Upper lobe of left lung (tissue), 6 donors: ENCODE measurements around the gene RPS5. TPM values are rescaled to one million over a fixed set of nuclear protein-coding genes. Genes with fewer than 3 reads are reported as not detected.

Experiments used
- ATAC-seq, 2 donors: fragments of 200-7000 bp; cut with Tn5 transposase; one replicate each; pipeline ENCODE4 v1.9.1; 2022; ENCODE audit warnings: mild to moderate bottlenecking in 2 of 2, moderate library complexity in 2 of 2; ENCODE audit not compliant: low FRiP score in 2 of 2
- DNase-seq, 2 donors: peaks; one replicate each; pipeline ENCODE4 v3.0.0-alpha.2; 2019 to 2020
- H3K27ac ChIP-seq, 4 donors: fragments of 200-600 bp; sonication (generic); one replicate each; pipeline ENCODE4 v1.5.1; 2016 to 2019
- H3K27me3 ChIP-seq, 4 donors: fragments of 200-600 bp; sonication (generic); one replicate each; pipeline ENCODE4 v1.5.1; 2017 to 2019
- H3K36me3 ChIP-seq, 4 donors: fragments of 200-600 bp; sonication (generic); one replicate each; pipeline ENCODE4 v1.5.1; 2016 to 2019
- H3K4me1 ChIP-seq, 4 donors: fragments of 200-600 bp; sonication (generic); one replicate each; pipeline ENCODE4 v1.5.1; 2018 to 2019
- H3K4me3 ChIP-seq, 4 donors: fragments of 200-600 bp; sonication (generic); one replicate each; pipeline ENCODE4 v1.5.1; 2017 to 2019; ENCODE audit warnings: mild to moderate bottlenecking in 2 of 4, moderate library complexity in 1 of 4
- H3K9me3 ChIP-seq, 4 donors: fragments of 200-600 bp; sonication (generic); one replicate each; pipeline ENCODE4 v1.5.1; 2018 to 2019
- EP300 ChIP-seq, 4 donors: sonication (generic); formaldehyde crosslinking; IDR thresholded peaks; one replicate each; pipeline ENCODE4 v1.5.1; 2017; ENCODE audit warnings: antibody characterized with exemption in 4 of 4, control low read depth in 2 of 4
- POLR2A ChIP-seq, 4 donors: fragments of 450-650 bp; IDR thresholded peaks; one replicate each; pipeline ENCODE4 v1.5.1; 2016 to 2017; ENCODE audit warnings: antibody characterized with exemption in 4 of 4, mild to moderate bottlenecking in 2 of 4
- POLR2AphosphoS5 ChIP-seq, 2 donors: sonication (generic); formaldehyde crosslinking; IDR thresholded peaks; one replicate each; pipeline ENCODE4 v1.5.1; 2017; ENCODE audit warnings: antibody characterized with exemption in 2 of 2
- WGBS, 2 donors: methylation state at CpG; one replicate each; pipeline ENCODE4 v1.1.5; 2017 to 2018; 5-methylcytosine and 5-hydroxymethylcytosine counted together
- total RNA-seq, 6 donors: library from RNA; depleted of rRNA in 4 of 6; stranded (reverse); fragments of >200 nt in 4 of 6; gene quantifications; one replicate each; pipeline versions ENCODE4 v1.1.0 to v1.2.1, GENCODE V29; 2016 to 2021
- TF ChIP-seq, protein P1 (sequence below), 6 experiments: fragments of 450-650 bp in 4 of 6; fragments of 200-600 bp in 2 of 6; sonication (generic) in 2 of 6; IDR thresholded peaks; one replicate each; pipeline ENCODE4 v1.5.1; 2016 to 2019; ENCODE audit warnings: antibody characterized with exemption in 6 of 6
- donor health status: DM: no; HTN: no; CAD: no; lungs with moderate emphysema.
- donor health status: DM: no; HTN: yes; CAD: no; lungs with severe emphysema.

RPS5 gene
- total RNA-seq, 6 donors from 2014 or later = 291 to 1,408 (median 829) TPM

DNA sequence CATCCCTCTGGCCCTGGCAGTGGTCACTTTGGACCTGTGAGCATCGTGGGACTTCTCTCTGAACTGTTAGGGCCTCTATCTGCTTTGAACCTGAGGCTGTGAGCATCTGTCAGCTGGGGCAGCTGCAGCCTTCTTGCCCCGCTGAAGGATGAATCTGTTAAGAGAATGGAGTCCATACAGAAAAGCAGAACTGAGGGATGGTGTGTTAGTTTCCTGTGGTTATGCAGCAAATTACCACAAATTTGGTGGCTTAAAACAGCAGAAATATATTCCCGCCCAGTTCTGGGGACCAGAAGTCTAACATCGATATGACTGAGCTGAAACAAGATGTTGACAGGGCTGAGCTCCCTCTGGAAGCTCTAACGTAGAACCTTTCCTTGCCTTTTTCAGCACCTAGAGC lies 22.9 kb upstream of the RPS5 start:
- ATAC-seq (no peak), DNase-seq (no peak)
- H3K9me3 ChIP-seq = no peaks in the 10 kb centered on the region
- no peak overlapping the region for H3K4me3 ChIP-seq
- H3K27ac ChIP-seq = no peak overlapping the region
- peaks cover 5 to 8% (median 7%) of the 10 kb centered on the region in 4 donors for H3K4me1 ChIP-seq
- no peaks in the 10 kb centered on the region for H3K27me3 ChIP-seq
- 71 to 75% methylated on average over 5 of the region's 5 CpGs for WGBS, 2 donors
- no peak for TF ChIP-seq POLR2A (IDR thresholded peaks at IDR 0.05)
- TF ChIP-seq POLR2AphosphoS5 (IDR thresholded peaks at IDR 0.05) = no peak
- TF ChIP-seq, protein P1, sequence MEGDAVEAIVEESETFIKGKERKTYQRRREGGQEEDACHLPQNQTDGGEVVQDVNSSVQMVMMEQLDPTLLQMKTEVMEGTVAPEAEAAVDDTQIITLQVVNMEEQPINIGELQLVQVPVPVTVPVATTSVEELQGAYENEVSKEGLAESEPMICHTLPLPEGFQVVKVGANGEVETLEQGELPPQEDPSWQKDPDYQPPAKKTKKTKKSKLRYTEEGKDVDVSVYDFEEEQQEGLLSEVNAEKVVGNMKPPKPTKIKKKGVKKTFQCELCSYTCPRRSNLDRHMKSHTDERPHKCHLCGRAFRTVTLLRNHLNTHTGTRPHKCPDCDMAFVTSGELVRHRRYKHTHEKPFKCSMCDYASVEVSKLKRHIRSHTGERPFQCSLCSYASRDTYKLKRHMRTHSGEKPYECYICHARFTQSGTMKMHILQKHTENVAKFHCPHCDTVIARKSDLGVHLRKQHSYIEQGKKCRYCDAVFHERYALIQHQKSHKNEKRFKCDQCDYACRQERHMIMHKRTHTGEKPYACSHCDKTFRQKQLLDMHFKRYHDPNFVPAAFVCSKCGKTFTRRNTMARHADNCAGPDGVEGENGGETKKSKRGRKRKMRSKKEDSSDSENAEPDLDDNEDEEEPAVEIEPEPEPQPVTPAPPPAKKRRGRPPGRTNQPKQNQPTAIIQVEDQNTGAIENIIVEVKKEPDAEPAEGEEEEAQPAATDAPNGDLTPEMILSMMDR (IDR thresholded peaks at IDR 0.05) = no peak
- TF ChIP-seq EP300 (IDR thresholded peaks at IDR 0.05) = no peak
- no peaks in the 10 kb centered on the region for H3K36me3 ChIP-seq

- WGBS, 2 donors = 92% methylated on average over 17 to 31 of the region's 32 CpGs
- TF ChIP-seq, protein P1 (IDR thresholded peaks at IDR 0.05) = no peak
- no peak for TF ChIP-seq POLR2AphosphoS5 (IDR thresholded peaks at IDR 0.05)
- no peak for TF ChIP-seq POLR2A (IDR thresholded peaks at IDR 0.05)
- TF ChIP-seq EP300 (IDR thresholded peaks at IDR 0.05) = no peak
- Histone ChIP-seq H3K4me3 (no peak overlapping the region), H3K27ac (no peak overlapping the region), H3K27me3 (no peaks in the 10 kb centered on the region), H3K4me1 (peaks cover under 1 to 1% (median under 1%) of the 10 kb centered on the region in 4 donors), H3K9me3 (no peaks in the 10 kb centered on the region), H3K36me3 (no peaks in the 10 kb centered on the region)
- ATAC-seq = no peak
- no peak for DNase-seq
These were observed 20.3 kb upstream of the RPS5 start for GRCh38 chr19:58366585-58367430.

- WGBS, 2 donors = 77 to 81% methylated on average over 58 to 99 of the region's 106 CpGs
- H3K27me3 ChIP-seq = no peaks in the 10 kb centered on the region
- H3K36me3 ChIP-seq = no peaks in the 10 kb centered on the region
- peaks cover 0 to 5% (median 2%) of the 10 kb centered on the region in 4 donors for H3K4me1 ChIP-seq
- ATAC-seq = no peak
- TF ChIP-seq POLR2A (IDR thresholded peaks at IDR 0.05) = no peak
- TF ChIP-seq, protein P1 (IDR thresholded peaks at IDR 0.05) = no peak
- TF ChIP-seq EP300 (IDR thresholded peaks at IDR 0.05) = no peak
- TF ChIP-seq POLR2AphosphoS5 (IDR thresholded peaks at IDR 0.05) = no peak
- H3K27ac ChIP-seq = no peak overlapping the region
- peak in 1 of 2 donors; percentile 79 for DNase-seq
- no peak overlapping the region for H3K4me3 ChIP-seq
- H3K9me3 ChIP-seq = no peaks in the 10 kb centered on the region
These were observed 19.2 kb upstream of the RPS5 start for GRCh38 chr19:58367698-58368454.

- Histone ChIP-seq H3K9me3 (no peaks in the 10 kb centered on the region), H3K4me3 (no peak overlapping the region), H3K4me1 (peaks cover 0 to 12% (median 9%) of the 10 kb centered on the region in 4 donors), H3K36me3 (no peaks in the 10 kb centered on the region), H3K27ac (no peak overlapping the region), H3K27me3 (no peaks in the 10 kb centered on the region)
- WGBS, 2 donors = 90 to 91% methylated on average over 37 to 47 of the region's 68 CpGs
- ATAC-seq (peak in 1 of 2 donors; percentile 9), DNase-seq (peak in 1 of 2 donors; percentile 82)
- TF ChIP-seq, protein P1 (IDR thresholded peaks at IDR 0.05) = no peak
- TF ChIP-seq EP300 (IDR thresholded peaks at IDR 0.05) (no peak), POLR2AphosphoS5 (IDR thresholded peaks at IDR 0.05) (no peak), POLR2A (IDR thresholded peaks at IDR 0.05) (no peak)
These were observed 18.3 kb upstream of the RPS5 start for GRCh38 chr19:58368561-58369360.
